HL-60 (cell line): ENCODE measurements around the gene CEP57.

Source experiments
- DNase-seq, 2 experiments: peaks; one replicate each; pipeline ENCODE4 v3.0.0-alpha.2; 2010 to 2020; ENCODE audit warnings: low read depth in 1 of 2, low spot score in 1 of 2
- H3K27ac ChIP-seq: fragments of 250-450 bp; sonication (Bioruptor Pico); replicated peaks from 2 replicates; pipeline ENCODE4 v1.5.1; 2020; ENCODE audit warnings: mild to moderate bottlenecking, moderate library complexity
- H3K27me3 ChIP-seq: fragments of 250-450 bp; sonication (Bioruptor Pico); 2 replicates; pipeline ENCODE4 v1.5.1; 2021; ENCODE audit warnings: mild to moderate bottlenecking, moderate library complexity; ENCODE audit not compliant: insufficient read depth, poor library complexity, severe bottlenecking
- H3K4me3 ChIP-seq: replicated peaks from 2 replicates; pipeline ENCODE4 v1.5.1; 2011; ENCODE audit warnings: mild to moderate bottlenecking, control low read depth, low read length; ENCODE audit not compliant: insufficient read depth
- GABPA ChIP-seq: IDR thresholded peaks from 2 replicates; pipeline ENCODE4 v1.6.1; 2012; ENCODE audit warnings: low read depth
- POLR2AphosphoS5 ChIP-seq: IDR thresholded peaks from 2 replicates; pipeline ENCODE4 v1.6.1; 2012; ENCODE audit warnings: low read depth
- SPI1 ChIP-seq: IDR thresholded peaks from 2 replicates; pipeline ENCODE4 v1.6.1; 2012; ENCODE audit warnings: low read depth, mild to moderate bottlenecking, borderline replicate concordance
- TF ChIP-seq, protein P1 (sequence below): IDR thresholded peaks from 2 replicates; pipeline ENCODE4 v1.6.1; 2012; ENCODE audit warnings: low read depth; ENCODE audit not compliant: insufficient replicate concordance
- TF ChIP-seq, protein P2 (sequence below): IDR thresholded peaks from one replicate; pipeline ENCODE4 v1.5.1; 2011; ENCODE audit warnings: low read length, control low read depth, inconsistent platforms; ENCODE audit not compliant: insufficient read depth

The CEP57 gene

DNA sequence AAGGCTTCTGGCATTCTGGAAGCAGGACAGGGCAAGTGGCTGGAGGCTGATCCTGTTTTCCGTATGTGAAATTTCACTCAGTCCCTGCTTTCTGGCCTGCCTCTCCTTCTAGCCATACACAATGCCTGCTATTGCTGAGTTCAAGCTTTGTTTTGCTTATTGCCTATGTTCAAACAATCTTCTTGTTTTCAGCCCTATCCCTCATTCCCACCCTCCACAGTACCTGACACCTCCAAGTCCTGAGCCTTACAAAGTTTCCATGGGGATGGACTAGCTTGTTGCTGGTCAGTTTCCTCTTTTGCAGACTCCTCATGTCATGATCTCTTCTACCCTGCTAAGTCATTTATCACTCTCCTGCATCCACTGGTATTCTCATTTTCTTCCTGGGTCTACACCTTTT, 38.8 kb upstream of the CEP57 start:
- DNase-seq = no peak
- TF ChIP-seq, protein P1, sequence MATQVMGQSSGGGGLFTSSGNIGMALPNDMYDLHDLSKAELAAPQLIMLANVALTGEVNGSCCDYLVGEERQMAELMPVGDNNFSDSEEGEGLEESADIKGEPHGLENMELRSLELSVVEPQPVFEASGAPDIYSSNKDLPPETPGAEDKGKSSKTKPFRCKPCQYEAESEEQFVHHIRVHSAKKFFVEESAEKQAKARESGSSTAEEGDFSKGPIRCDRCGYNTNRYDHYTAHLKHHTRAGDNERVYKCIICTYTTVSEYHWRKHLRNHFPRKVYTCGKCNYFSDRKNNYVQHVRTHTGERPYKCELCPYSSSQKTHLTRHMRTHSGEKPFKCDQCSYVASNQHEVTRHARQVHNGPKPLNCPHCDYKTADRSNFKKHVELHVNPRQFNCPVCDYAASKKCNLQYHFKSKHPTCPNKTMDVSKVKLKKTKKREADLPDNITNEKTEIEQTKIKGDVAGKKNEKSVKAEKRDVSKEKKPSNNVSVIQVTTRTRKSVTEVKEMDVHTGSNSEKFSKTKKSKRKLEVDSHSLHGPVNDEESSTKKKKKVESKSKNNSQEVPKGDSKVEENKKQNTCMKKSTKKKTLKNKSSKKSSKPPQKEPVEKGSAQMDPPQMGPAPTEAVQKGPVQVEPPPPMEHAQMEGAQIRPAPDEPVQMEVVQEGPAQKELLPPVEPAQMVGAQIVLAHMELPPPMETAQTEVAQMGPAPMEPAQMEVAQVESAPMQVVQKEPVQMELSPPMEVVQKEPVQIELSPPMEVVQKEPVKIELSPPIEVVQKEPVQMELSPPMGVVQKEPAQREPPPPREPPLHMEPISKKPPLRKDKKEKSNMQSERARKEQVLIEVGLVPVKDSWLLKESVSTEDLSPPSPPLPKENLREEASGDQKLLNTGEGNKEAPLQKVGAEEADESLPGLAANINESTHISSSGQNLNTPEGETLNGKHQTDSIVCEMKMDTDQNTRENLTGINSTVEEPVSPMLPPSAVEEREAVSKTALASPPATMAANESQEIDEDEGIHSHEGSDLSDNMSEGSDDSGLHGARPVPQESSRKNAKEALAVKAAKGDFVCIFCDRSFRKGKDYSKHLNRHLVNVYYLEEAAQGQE = no peak
- TF ChIP-seq SPI1 = no peak
- TF ChIP-seq GABPA = no peak
- TF ChIP-seq POLR2AphosphoS5 = no peak
- TF ChIP-seq, protein P2, sequence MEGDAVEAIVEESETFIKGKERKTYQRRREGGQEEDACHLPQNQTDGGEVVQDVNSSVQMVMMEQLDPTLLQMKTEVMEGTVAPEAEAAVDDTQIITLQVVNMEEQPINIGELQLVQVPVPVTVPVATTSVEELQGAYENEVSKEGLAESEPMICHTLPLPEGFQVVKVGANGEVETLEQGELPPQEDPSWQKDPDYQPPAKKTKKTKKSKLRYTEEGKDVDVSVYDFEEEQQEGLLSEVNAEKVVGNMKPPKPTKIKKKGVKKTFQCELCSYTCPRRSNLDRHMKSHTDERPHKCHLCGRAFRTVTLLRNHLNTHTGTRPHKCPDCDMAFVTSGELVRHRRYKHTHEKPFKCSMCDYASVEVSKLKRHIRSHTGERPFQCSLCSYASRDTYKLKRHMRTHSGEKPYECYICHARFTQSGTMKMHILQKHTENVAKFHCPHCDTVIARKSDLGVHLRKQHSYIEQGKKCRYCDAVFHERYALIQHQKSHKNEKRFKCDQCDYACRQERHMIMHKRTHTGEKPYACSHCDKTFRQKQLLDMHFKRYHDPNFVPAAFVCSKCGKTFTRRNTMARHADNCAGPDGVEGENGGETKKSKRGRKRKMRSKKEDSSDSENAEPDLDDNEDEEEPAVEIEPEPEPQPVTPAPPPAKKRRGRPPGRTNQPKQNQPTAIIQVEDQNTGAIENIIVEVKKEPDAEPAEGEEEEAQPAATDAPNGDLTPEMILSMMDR = no peak
- H3K27me3 ChIP-seq = no peaks in the 10 kb centered on the region

DNA sequence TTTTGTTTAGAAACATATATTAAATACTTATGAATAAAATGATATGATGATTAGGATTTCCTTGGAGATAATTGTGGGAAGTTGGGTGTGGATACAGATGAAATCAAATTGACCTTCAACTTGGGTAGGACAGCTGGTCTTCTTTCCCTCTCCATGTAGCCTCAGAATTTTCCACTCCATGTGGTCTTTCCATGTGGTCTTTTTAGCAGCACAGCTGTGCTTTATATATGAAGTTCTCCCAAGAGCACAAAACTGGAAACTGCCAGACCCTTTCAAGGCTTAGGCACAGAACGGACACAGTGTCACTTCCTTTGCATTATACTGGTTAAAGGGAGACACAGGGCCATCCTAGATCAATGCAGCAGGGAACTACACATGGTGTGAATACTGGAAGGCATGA, 29.4 kb upstream of the CEP57 start:
- no peak overlapping the region for H3K27ac ChIP-seq
- no peak for DNase-seq
- H3K27me3 ChIP-seq = no peaks in the 10 kb centered on the region
- TF ChIP-seq, protein P1 = no peak
- TF ChIP-seq SPI1 (no peak), GABPA (no peak), POLR2AphosphoS5 (no peak)
- TF ChIP-seq, protein P2 = no peak
- H3K4me3 ChIP-seq = no peak overlapping the region

More for the DNA sequence above, 38.8 kb upstream of the CEP57 start:
- no peak overlapping the region for H3K4me3 ChIP-seq
- no peak overlapping the region for H3K27ac ChIP-seq

DNA sequence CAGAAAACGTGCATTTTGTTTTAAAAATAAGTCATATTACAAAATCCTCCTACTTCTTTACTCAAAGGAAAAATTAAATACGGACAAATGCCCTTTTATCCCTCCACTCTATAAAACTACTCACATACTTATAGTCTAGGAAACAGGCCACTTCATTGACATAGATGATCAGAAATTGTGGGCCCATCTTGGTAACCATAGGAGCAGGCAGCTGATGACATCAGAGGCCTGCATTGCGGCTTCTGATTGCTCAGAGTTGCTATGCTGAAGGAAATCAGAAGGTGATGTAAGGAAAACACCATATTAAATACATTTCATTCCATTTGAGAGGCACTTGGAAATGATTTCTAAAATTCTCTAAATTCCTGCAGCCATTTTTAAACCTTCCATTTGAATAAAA, 27.8 kb upstream of the CEP57 start:
- no peak for TF ChIP-seq POLR2AphosphoS5
- TF ChIP-seq, protein P1 = no peak
- TF ChIP-seq GABPA = no peak
- TF ChIP-seq, protein P2 = no peak
- no peak for TF ChIP-seq SPI1
- Histone ChIP-seq H3K27ac (no peak overlapping the region), H3K4me3 (no peak overlapping the region), H3K27me3 (no peaks in the 10 kb centered on the region)
- no peak for DNase-seq
